HEK293 (cell line): ENCODE data around the gene SSTR1.

Experiments used
- ATF2 ChIP-seq: fragments of 450-650 bp; formaldehyde crosslinking; IDR thresholded peaks from 2 replicates; pipeline ENCODE4 v1.5.1; 2016; ENCODE audit warnings: missing biosample characterization, missing genetic modification characterization, low read depth
- CTCF ChIP-seq: fragments of 450-650 bp; formaldehyde crosslinking; IDR thresholded peaks from 2 replicates; pipeline ENCODE4 v1.5.1; 2016; ENCODE audit warnings: missing biosample characterization, missing genetic modification characterization
- HOXA7 ChIP-seq: sonication (generic); formaldehyde crosslinking; IDR thresholded peaks from 2 replicates; pipeline ENCODE4 v1.8.1; 2022; ENCODE audit warnings: missing genetic modification reagents, borderline replicate concordance
- REST ChIP-seq: fragments of 450-650 bp; formaldehyde crosslinking; IDR thresholded peaks from 2 replicates; pipeline ENCODE4 v1.5.1; 2016; ENCODE audit warnings: missing biosample characterization, missing genetic modification characterization
- ZNF223 ChIP-seq: fragments of 450-650 bp; formaldehyde crosslinking; IDR thresholded peaks from 2 replicates; pipeline ENCODE4 v1.5.1; 2016; ENCODE audit warnings: missing biosample characterization, missing genetic modification characterization
- ZNF510 ChIP-seq: fragments of 450-650 bp; formaldehyde crosslinking; IDR thresholded peaks from 2 replicates; pipeline ENCODE4 v1.5.1; 2018; ENCODE audit warnings: mild to moderate bottlenecking, missing genetic modification characterization, missing biosample characterization; ENCODE audit not compliant: insufficient replicate concordance
- ZNF704 ChIP-seq: fragments of 450-650 bp; formaldehyde crosslinking; IDR thresholded peaks from 2 replicates; pipeline ENCODE4 v1.5.1; 2016; ENCODE audit warnings: missing biosample characterization, missing genetic modification characterization
- ZNF776 ChIP-seq: fragments of 450-650 bp; formaldehyde crosslinking; IDR thresholded peaks from 2 replicates; pipeline ENCODE4 v1.5.0; 2017; ENCODE audit warnings: missing biosample characterization, missing genetic modification characterization, borderline replicate concordance
- ZNF777 ChIP-seq: fragments of 450-650 bp; formaldehyde crosslinking; IDR thresholded peaks from 2 replicates; pipeline ENCODE4 v1.5.1; 2017; ENCODE audit warnings: missing biosample characterization, missing genetic modification characterization, borderline replicate concordance
- ZNF830 ChIP-seq: fragments of 450-650 bp; IDR thresholded peaks from 2 replicates; pipeline ENCODE4 v1.5.0; 2018; ENCODE audit warnings: missing biosample characterization, missing genetic modification characterization, low read depth, mild to moderate bottlenecking, moderate library complexity
- ZXDB ChIP-seq: fragments of 450-650 bp; formaldehyde crosslinking; IDR thresholded peaks from 2 replicates; pipeline ENCODE4 v1.5.1; 2016; ENCODE audit warnings: missing biosample characterization, missing genetic modification characterization

- TF ChIP-seq ZNF776 (tag by site-specific recombination) (no peak), HOXA7 (no peak), ZNF830 (tag by site-specific recombination) (no peak), ATF2 (tag by site-specific recombination) (no peak), ZNF223 (no peak), ZXDB (tag by site-specific recombination) (no peak), CTCF (tag by site-specific recombination) (no peak), ZNF510 (tag by site-specific recombination) (no peak), REST (tag by site-specific recombination) (no peak), ZNF777 (tag by site-specific recombination) (no peak), ZNF704 (tag by site-specific recombination) (no peak)
Measured at GRCh38 chr14:38197001-38197783, 10.5 kb upstream of the SSTR1 start.
